ENCODE measurements around the gene TFDP1. TPM values are rescaled to one million over a fixed set of nuclear protein-coding genes. Genes with fewer than 3 reads are reported as not detected.

The TFDP1 gene
- total and polyA plus RNA-seq, 8 donors = 10.3 to 24.7 (median 17.9) TPM

DNA sequence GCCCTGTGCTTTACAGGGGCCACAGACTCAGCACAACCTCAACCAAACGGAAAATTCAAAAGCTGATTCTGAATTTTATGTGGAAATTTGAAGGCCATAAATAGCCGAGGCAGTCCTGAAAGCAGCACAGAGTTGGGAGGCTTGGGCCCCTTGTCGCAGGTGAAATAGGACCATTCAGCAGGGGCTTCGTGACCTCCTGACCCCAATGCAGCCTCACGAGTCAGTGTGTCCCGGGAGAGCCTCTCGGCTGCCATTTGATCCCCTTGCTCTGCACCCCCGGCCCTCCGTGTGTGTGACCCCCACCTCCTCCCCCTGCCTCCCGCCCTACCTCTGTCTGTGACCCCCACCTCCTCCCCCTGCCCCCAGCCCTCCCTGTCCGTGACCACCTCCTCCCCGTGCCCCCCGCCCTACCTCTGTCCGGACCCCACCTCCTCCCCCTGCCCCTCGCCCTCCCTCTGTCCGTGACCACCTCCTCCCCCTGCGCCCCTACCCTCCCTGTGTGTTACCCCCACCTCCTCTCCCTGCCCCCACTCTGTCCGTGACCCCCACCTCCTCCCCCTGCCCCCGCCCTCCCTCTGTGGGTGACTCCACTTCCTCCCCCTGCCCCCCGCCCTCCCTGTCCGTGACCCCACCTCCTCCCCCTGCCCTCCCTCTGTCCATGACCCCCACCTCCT lies 41.7 kb upstream of the TFDP1 start:
- H3K36me3 ChIP-seq = peaks cover 0 to 4% (median 0%) of the 10 kb centered on the region in 3 donors
- DNase-seq = no peak
- WGBS, 2 donors = 86 to 91% methylated on average over 13 to 21 of the region's 21 CpGs
- FAIRE-seq = no peak
- H3K27me3 ChIP-seq = no peaks in the 10 kb centered on the region
- no peak overlapping the region for H3K4me3 ChIP-seq
- TF ChIP-seq, protein P1, sequence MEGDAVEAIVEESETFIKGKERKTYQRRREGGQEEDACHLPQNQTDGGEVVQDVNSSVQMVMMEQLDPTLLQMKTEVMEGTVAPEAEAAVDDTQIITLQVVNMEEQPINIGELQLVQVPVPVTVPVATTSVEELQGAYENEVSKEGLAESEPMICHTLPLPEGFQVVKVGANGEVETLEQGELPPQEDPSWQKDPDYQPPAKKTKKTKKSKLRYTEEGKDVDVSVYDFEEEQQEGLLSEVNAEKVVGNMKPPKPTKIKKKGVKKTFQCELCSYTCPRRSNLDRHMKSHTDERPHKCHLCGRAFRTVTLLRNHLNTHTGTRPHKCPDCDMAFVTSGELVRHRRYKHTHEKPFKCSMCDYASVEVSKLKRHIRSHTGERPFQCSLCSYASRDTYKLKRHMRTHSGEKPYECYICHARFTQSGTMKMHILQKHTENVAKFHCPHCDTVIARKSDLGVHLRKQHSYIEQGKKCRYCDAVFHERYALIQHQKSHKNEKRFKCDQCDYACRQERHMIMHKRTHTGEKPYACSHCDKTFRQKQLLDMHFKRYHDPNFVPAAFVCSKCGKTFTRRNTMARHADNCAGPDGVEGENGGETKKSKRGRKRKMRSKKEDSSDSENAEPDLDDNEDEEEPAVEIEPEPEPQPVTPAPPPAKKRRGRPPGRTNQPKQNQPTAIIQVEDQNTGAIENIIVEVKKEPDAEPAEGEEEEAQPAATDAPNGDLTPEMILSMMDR (IDR thresholded peaks at IDR 0.05) = no peak
- H3K9me3 ChIP-seq = no peaks in the 10 kb centered on the region
- intact Hi-C loops (cut with DNase I) = no loop called here
- no peak for ATAC-seq
- H3K27ac ChIP-seq = no peak overlapping the region
- no peaks in the 10 kb centered on the region for H3K4me1 ChIP-seq

DNA sequence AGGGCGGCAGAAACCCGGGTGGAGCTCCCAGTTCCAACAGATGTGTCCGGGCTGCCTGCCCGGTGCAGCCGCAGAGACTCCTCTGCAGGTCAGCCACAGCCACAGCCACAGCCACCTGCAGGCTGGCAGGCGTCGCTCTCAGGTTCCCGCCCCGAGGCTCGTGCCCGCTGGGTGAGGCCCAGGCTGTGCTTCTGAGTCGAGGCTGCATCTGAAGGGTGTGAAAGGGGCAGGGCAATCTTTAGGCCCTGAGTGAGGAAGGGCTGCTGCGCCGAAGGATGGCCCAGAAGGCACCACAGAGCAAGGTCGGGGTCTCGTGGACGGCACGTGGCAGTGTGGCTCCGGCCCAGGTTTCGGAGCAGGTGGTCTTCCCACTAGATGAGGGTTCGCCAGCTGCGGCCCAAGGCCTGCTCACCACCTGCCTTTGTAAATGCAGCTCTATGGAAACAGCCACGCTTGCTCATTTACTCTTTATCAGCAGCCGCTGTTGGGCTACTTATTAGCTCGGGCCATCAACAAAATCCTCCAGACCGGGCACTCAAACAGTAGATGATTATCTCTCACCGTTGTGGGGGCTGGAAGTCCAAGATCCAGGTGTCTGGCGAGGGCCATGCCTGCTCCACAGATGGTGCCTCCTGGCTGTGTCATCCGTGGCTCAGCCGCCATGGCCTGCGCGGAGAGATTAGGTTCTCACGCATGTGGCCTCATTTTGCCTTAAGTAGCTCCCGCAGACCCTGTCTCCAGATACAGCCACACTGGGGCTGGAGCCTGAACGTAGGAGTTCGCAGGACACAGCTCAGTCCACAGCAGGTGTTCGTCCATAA lies 40.3 kb upstream of the TFDP1 start:
- TF ChIP-seq, protein P1 (IDR thresholded peaks at IDR 0.05) = no peak
- H3K9me3 ChIP-seq = no peaks in the 10 kb centered on the region
- H3K4me1 ChIP-seq = no peaks in the 10 kb centered on the region
- intact Hi-C loops (cut with DNase I) = no loop called here
- DNase-seq (no peak), FAIRE-seq (no peak), ATAC-seq (peak in 2 of 4 donors; percentile 39)
- no peak overlapping the region for H3K27ac ChIP-seq
- H3K36me3 ChIP-seq = peaks cover 0 to 3% (median 0%) of the 10 kb centered on the region in 3 donors
- no peaks in the 10 kb centered on the region for H3K27me3 ChIP-seq
- H3K4me3 ChIP-seq = no peak overlapping the region
- 79 to 84% methylated on average over 37 of the region's 37 CpGs for WGBS, 2 donors

DNA sequence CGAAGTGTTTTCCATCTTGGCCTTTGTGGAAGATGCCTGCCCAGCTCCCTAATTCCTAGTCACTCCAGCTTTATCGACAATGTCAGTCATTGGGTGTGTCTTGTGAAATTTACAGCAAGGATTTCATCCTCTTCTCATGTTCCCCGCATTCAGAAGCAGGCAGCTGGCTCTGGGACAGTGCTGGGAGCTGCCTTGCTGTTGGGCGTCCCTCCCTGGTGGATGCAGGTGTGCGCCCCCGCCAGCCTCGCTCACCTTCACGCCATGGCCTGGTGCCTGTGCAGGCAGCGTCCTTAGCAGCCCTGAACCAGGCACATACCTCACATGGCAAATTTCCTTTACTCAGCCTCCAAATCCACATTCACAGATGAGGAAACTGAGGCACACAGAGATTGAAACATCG lies 39.7 kb upstream of the TFDP1 start:
- peaks cover 0 to 4% (median 0%) of the 10 kb centered on the region in 3 donors for H3K36me3 ChIP-seq
- FAIRE-seq (no peak), DNase-seq (peak in 1 of 6 donors; percentile 34), ATAC-seq (no peak)
- intact Hi-C loops (cut with DNase I) = no loop called here
- TF ChIP-seq, protein P1 (IDR thresholded peaks at IDR 0.05) = no peak
- no peaks in the 10 kb centered on the region for H3K27me3 ChIP-seq
- 93 to 94% methylated on average over 10 of the region's 10 CpGs for WGBS, 2 donors
- H3K4me3 ChIP-seq = no peak overlapping the region
- no peak overlapping the region for H3K27ac ChIP-seq
- no peaks in the 10 kb centered on the region for H3K9me3 ChIP-seq
- no peaks in the 10 kb centered on the region for H3K4me1 ChIP-seq

DNA sequence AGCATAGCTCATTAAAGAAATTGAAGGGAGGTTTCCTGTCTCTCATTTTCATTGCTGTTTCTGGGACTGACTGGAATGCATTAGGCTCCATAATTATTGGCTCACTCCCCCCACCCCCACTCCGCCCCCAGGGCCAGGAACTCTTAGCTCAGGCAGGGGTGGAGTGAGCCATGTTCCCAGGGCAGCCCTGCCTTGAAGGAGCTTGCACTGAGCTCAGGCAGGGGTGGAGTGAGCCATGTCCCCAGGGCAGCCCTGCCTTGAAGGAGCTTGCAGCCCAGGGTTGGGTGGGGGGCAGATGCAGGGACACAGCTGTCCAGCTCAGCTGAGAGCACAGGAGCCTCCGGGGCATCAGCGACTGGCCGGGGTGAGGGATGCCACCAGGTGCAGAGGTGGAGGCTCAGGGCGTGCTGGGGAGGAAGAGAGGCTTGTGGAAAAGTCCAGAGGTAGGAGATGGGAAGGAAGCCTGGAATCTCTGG lies 39.1 kb upstream of the TFDP1 start:
- Histone ChIP-seq H3K4me1 (no peaks in the 10 kb centered on the region), H3K27me3 (no peaks in the 10 kb centered on the region), H3K36me3 (peaks cover 0 to 4% (median 3%) of the 10 kb centered on the region in 3 donors), H3K9me3 (no peaks in the 10 kb centered on the region), H3K27ac (no peak overlapping the region), H3K4me3 (no peak overlapping the region)
- intact Hi-C loops (cut with DNase I) = no loop called here
- WGBS, 2 donors = 78 to 84% methylated on average over 5 of the region's 5 CpGs
- no peak for FAIRE-seq
- TF ChIP-seq, protein P1 (IDR thresholded peaks at IDR 0.05) = no peak
- DNase-seq = peak in 1 of 6 donors; percentile 56
- no peak for ATAC-seq
